Spinal cord (tissue), 10 donors: Measurements from ENCODE around the gene ROBO2. TPM values are rescaled to one million over a fixed set of nuclear protein-coding genes. Genes with fewer than 3 reads are reported as not detected.
A peak's percentile ranks its signal among the peaks of the same experiment; 100 is the strongest.

Source experiments
- DNase-seq, 6 donors: peaks; one replicate each; pipeline versions ENCODE4 v3.0.0 to v3.0.0-alpha.2; 2013 to 2015; ENCODE audit warnings: low spot score in 6 of 6, low read depth in 4 of 6
- H3K27ac ChIP-seq: one replicate; pipeline ENCODE4 v1.5.1; 2013; ENCODE audit warnings: low read depth, low read length, control low read depth
- H3K27me3 ChIP-seq: one replicate; pipeline ENCODE4 v1.6.1; 2013; ENCODE audit warnings: low read length; ENCODE audit not compliant: control insufficient read depth, insufficient read depth
- H3K36me3 ChIP-seq: one replicate; pipeline ENCODE4 v1.6.1; 2013; ENCODE audit warnings: low read length; ENCODE audit not compliant: control insufficient read depth, insufficient read depth
- H3K4me1 ChIP-seq: one replicate; pipeline ENCODE4 v1.6.1; 2013; ENCODE audit warnings: low read length; ENCODE audit not compliant: control insufficient read depth, insufficient read depth
- H3K4me3 ChIP-seq: one replicate; pipeline ENCODE4 v1.5.1; 2013; ENCODE audit warnings: low read depth, low read length, control low read depth
- H3K9me3 ChIP-seq: one replicate; pipeline ENCODE4 v1.6.1; 2013; ENCODE audit warnings: low read length; ENCODE audit not compliant: control insufficient read depth, insufficient read depth
- WGBS: methylation state at CpG from one replicate; pipeline ENCODE4 v1.1.5; 2013; ENCODE audit warnings: missing lambda C conversion rate; ENCODE audit not compliant: insufficient coverage; 5-methylcytosine and 5-hydroxymethylcytosine counted together
- polyA plus RNA-seq, 2 donors: library from polyadenylated mRNA; unstranded; fragments of 120-200 nt; gene quantifications; one replicate each; pipeline ENCODE4 v1.2.1, GENCODE V29; 2013; ENCODE audit not compliant: insufficient read length in 2 of 2
- total RNA-seq, 2 donors: library from RNA; depleted of rRNA in 1 of 2; stranded (reverse); fragments of 120-200 nt in 1 of 2; fragments of >200 nt in 1 of 2; gene quantifications; one replicate each; pipeline versions ENCODE4 v1.2.3 to v1.2.4, GENCODE V29; 2013 to 2014
- donor health status: healthy.

Gene ROBO2
- total and polyA plus RNA-seq, 4 donors, result 75.0 to 196 (median 114) TPM

- DNase-seq, result no peak
- no peaks in the 10 kb centered on the region for H3K4me1 ChIP-seq
These were observed 550.3 kb downstream of the ROBO2 start for GRCh38 chr3:77590191-77590590.

GRCh38 chr3:77595371-77595870, 555.5 kb downstream of the ROBO2 start:
- Histone ChIP-seq H3K36me3 (no peaks in the 10 kb centered on the region), H3K27ac (no peak overlapping the region), H3K4me3 (no peak overlapping the region), H3K4me1 (no peaks in the 10 kb centered on the region), H3K27me3 (no peaks in the 10 kb centered on the region), H3K9me3 (no peaks in the 10 kb centered on the region)
- no CpG with 5 or more reads among the region's 2 CpGs for WGBS
- peak in 3 of 6 donors; percentile 19 to 91 (median 20) for DNase-seq

More at GRCh38 chr3:77590191-77590590, 550.3 kb downstream of the ROBO2 start:
- Histone ChIP-seq H3K9me3 (no peaks in the 10 kb centered on the region), H3K4me3 (no peak overlapping the region), H3K36me3 (no peaks in the 10 kb centered on the region), H3K27me3 (no peaks in the 10 kb centered on the region), H3K27ac (no peak overlapping the region)
- WGBS, result no CpG with 5 or more reads among the region's 3 CpGs

- DNase-seq, result no peak
- H3K4me3 ChIP-seq, result no peak overlapping the region
- no peak overlapping the region for H3K27ac ChIP-seq
- H3K9me3 ChIP-seq, result no peaks in the 10 kb centered on the region
- no peaks in the 10 kb centered on the region for H3K36me3 ChIP-seq
- no peaks in the 10 kb centered on the region for H3K27me3 ChIP-seq
- no CpG with 5 or more reads among the region's 1 CpG for WGBS
- H3K4me1 ChIP-seq, result no peaks in the 10 kb centered on the region
These were observed 560.0 kb downstream of the ROBO2 start for GRCh38 chr3:77599948-77600347.

GRCh38 chr3:77601823-77602415, 562.0 kb downstream of the ROBO2 start:
- no peaks in the 10 kb centered on the region for H3K36me3 ChIP-seq
- H3K27ac ChIP-seq, result no peak overlapping the region
- H3K27me3 ChIP-seq, result no peaks in the 10 kb centered on the region
- 72% methylated on average over 8 of the region's 9 CpGs for WGBS
- peak in 2 of 6 donors; percentile 60 to 72 for DNase-seq
- no peaks in the 10 kb centered on the region for H3K4me1 ChIP-seq
- no peaks in the 10 kb centered on the region for H3K9me3 ChIP-seq
- H3K4me3 ChIP-seq, result no peak overlapping the region

- no peaks in the 10 kb centered on the region for H3K9me3 ChIP-seq
- no peak overlapping the region for H3K4me3 ChIP-seq
- no peaks in the 10 kb centered on the region for H3K27me3 ChIP-seq
- DNase-seq, result no peak
- H3K4me1 ChIP-seq, result no peaks in the 10 kb centered on the region
- H3K36me3 ChIP-seq, result no peaks in the 10 kb centered on the region
- H3K27ac ChIP-seq, result no peak overlapping the region
- 100% methylated on average over 1 of the region's 3 CpGs for WGBS
These were observed 562.8 kb downstream of the ROBO2 start for GRCh38 chr3:77602722-77603121.

GRCh38 chr3:77605308-77605707, 565.4 kb downstream of the ROBO2 start:
- Histone ChIP-seq H3K4me3 (no peak overlapping the region), H3K36me3 (no peaks in the 10 kb centered on the region), H3K27ac (no peak overlapping the region), H3K4me1 (no peaks in the 10 kb centered on the region), H3K27me3 (no peaks in the 10 kb centered on the region), H3K9me3 (no peaks in the 10 kb centered on the region)
- WGBS, result no CpG with 5 or more reads among the region's 2 CpGs
- DNase-seq, result no peak

GRCh38 chr3:77605865-77606264, 566.0 kb downstream of the ROBO2 start:
- no peaks in the 10 kb centered on the region for H3K9me3 ChIP-seq
- H3K27me3 ChIP-seq, result no peaks in the 10 kb centered on the region
- H3K36me3 ChIP-seq, result no peaks in the 10 kb centered on the region
- WGBS, result no CpG with 5 or more reads among the region's 1 CpG
- no peak for DNase-seq
- H3K4me1 ChIP-seq, result no peaks in the 10 kb centered on the region
- no peak overlapping the region for H3K4me3 ChIP-seq
- H3K27ac ChIP-seq, result no peak overlapping the region

- WGBS, result no CpG with 5 or more reads among the region's 2 CpGs
- Histone ChIP-seq H3K4me3 (no peak overlapping the region), H3K27ac (no peak overlapping the region), H3K4me1 (no peaks in the 10 kb centered on the region), H3K27me3 (no peaks in the 10 kb centered on the region), H3K9me3 (no peaks in the 10 kb centered on the region), H3K36me3 (no peaks in the 10 kb centered on the region)
- no peak for DNase-seq
These were observed 566.5 kb downstream of the ROBO2 start for GRCh38 chr3:77606372-77606771.

GRCh38 chr3:77618686-77619085, 578.8 kb downstream of the ROBO2 start:
- Histone ChIP-seq H3K9me3 (no peaks in the 10 kb centered on the region), H3K36me3 (peaks cover 7% of the 10 kb centered on the region), H3K4me3 (no peak overlapping the region), H3K27me3 (no peaks in the 10 kb centered on the region), H3K4me1 (no peaks in the 10 kb centered on the region), H3K27ac (no peak overlapping the region)
- 84% methylated on average over 3 of the region's 3 CpGs for WGBS
- DNase-seq, result no peak

- H3K9me3 ChIP-seq, result no peaks in the 10 kb centered on the region
- DNase-seq, result no peak
- no peaks in the 10 kb centered on the region for H3K27me3 ChIP-seq
- H3K4me3 ChIP-seq, result no peak overlapping the region
- H3K36me3 ChIP-seq, result peaks cover 7% of the 10 kb centered on the region
- no peak overlapping the region for H3K27ac ChIP-seq
- H3K4me1 ChIP-seq, result no peaks in the 10 kb centered on the region
- WGBS, result no CpG with 5 or more reads among the region's 1 CpG
These were observed 580.1 kb downstream of the ROBO2 start for GRCh38 chr3:77620009-77620408.
